ENCODE measurements around the gene RARB. TPM values are rescaled to one million over a fixed set of nuclear protein-coding genes. Genes with fewer than 3 reads are reported as not detected.

RARB gene
- total RNA-seq, 3 donors from 2014 or later = 1.2 to 8.7 (median 1.9) TPM

DNA sequence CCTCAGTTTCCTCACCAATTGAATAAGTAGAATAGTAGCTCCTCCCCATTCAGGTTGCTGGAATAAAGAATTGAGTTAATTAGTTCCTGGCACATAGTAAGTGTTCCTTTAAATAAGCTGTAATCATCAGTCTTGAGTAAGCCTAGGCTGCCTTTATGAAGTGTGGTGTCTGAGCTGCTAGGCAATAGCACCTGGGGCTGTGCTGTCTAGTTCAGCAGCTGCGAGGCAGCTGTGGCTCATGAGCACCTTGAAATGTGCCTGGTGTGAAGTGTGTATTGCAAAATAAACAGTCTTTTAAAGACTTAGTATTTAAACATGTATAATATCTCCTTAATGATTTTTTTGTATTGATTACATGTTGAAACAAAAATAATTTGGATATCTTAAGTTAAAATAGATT lies 159.0 kb downstream of the RARB start:
- DNase-seq (no peak), ATAC-seq (no peak)
- H3K4me1 ChIP-seq (ENCODE audit: low read depth) = no peaks in the 10 kb centered on the region
- H3K9me3 ChIP-seq = no peaks in the 10 kb centered on the region
- H3K4me3 ChIP-seq = no peak overlapping the region
- intact Hi-C loops (cut with DNase I, micrococcal nuclease) = no loop called here
- no peaks in the 10 kb centered on the region for H3K36me3 ChIP-seq (ENCODE audit: low read depth)
- no peak for TF ChIP-seq CTCF (IDR thresholded peaks at IDR 0.05)

DNA sequence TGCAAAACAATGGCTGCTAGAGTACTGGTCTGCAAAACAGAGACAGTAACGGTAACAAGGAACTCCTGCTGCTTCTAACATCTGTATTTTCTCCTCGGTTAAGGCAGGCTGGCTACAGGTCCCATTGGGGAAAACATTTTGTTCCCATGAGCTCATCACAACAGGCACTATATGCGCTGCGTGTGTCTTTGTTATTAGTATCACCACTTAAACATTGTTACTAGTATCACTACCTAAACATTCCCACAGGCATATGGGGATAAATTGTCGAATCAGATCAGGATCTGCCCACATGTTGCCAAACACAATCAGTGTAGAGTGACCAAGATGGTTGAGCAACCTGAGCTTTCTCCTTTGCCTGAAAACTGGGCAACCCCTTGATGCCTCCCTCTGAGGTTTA lies 159.5 kb downstream of the RARB start:
- DNase-seq = no peak
- H3K36me3 ChIP-seq (ENCODE audit: low read depth) = no peaks in the 10 kb centered on the region
- intact Hi-C loops (cut with DNase I, micrococcal nuclease) = no loop called here
- H3K4me3 ChIP-seq = no peak overlapping the region
- H3K9me3 ChIP-seq = no peaks in the 10 kb centered on the region
- no peaks in the 10 kb centered on the region for H3K4me1 ChIP-seq (ENCODE audit: low read depth)
- ATAC-seq = no peak
- TF ChIP-seq CTCF (IDR thresholded peaks at IDR 0.05) = no peak

- Histone ChIP-seq H3K9me3 (no peaks in the 10 kb centered on the region), H3K36me3 (ENCODE audit: low read depth) (no peaks in the 10 kb centered on the region), H3K4me1 (ENCODE audit: low read depth) (no peaks in the 10 kb centered on the region), H3K4me3 (no peak overlapping the region)
- intact Hi-C loops (cut with DNase I, micrococcal nuclease) = no loop called here
- DNase-seq (no peak), ATAC-seq (no peak)
- TF ChIP-seq CTCF (IDR thresholded peaks at IDR 0.05) = no peak
Measured at GRCh38 chr3:25587975-25588374, 159.9 kb downstream of the RARB start.

DNA sequence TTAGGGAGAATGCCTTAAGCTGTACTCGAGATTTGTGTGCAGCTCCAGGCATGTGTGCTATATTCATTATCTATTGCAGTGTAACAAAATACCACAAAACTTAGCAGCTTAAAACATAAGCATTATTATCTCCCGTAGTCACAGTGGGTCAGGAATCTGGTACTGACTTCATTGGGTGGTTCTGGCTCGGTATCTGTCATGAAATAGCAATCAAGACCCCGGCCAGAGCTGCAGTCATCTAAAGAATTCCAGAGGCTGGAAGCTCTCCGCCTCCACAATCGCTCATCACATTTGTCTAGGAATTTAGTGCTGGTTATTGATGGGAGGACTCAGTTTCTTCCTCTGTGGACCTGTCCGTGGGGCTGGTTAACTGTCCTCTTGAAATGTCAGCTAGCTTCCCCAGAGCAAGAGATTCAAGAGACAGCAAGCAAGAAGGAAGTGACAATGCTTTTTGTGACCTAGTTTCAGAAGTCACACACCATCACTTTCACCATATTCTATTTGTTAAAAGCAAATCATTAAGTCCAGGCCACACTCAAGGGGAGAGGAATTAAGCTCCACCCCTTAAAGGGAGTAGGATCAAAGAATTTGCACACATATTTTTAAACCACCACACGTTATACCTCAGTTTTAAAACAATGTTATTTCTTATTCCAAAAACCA lies 160.5 kb downstream of the RARB start:
- no peaks in the 10 kb centered on the region for H3K36me3 ChIP-seq (ENCODE audit: low read depth)
- no peaks in the 10 kb centered on the region for H3K9me3 ChIP-seq
- ATAC-seq (no peak), DNase-seq (no peak)
- peaks cover 5% of the 10 kb centered on the region for H3K4me1 ChIP-seq (ENCODE audit: low read depth)
- TF ChIP-seq CTCF (IDR thresholded peaks at IDR 0.05) = no peak
- intact Hi-C loops (cut with DNase I, micrococcal nuclease) = no loop called here
- H3K4me3 ChIP-seq = no peak overlapping the region

DNA sequence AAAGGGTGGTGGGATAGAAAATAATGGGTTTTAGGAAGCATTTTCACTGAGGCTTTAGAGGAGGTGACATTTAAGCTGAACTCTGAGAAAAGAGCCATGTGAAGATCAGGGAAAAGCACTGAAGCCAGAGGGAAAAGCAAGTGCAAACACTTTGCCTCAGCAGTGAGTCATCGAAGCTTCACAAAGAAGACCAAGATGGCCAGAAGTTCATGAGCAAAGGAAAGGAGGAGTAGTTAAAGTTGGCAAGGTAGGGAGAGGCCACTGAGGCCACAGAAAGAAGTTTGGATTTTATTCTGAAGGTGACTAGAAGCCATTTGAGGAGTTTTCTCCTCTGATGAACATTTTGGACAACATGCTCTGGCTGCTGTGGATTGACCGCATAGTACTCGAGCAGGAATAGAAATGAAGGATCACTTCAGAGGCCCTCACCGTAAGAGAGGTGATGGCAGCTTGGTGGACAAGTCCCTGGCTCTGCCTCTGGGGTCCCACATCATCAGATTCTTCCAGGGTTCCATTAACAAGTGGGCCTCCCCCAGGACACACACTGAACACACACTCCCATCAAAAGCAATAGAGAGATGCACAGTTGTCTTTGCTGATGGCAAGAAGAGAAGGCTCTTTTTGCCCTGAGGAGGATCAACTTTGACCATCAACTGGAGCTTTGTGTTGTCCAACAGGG lies 161.2 kb downstream of the RARB start:
- H3K4me3 ChIP-seq = no peak overlapping the region
- no peaks in the 10 kb centered on the region for H3K9me3 ChIP-seq
- H3K36me3 ChIP-seq (ENCODE audit: low read depth) = no peaks in the 10 kb centered on the region
- intact Hi-C loops (cut with DNase I, micrococcal nuclease) = no loop called here
- H3K4me1 ChIP-seq (ENCODE audit: low read depth) = peaks cover 6% of the 10 kb centered on the region
- DNase-seq (no peak), ATAC-seq (no peak)
- TF ChIP-seq CTCF (IDR thresholded peaks at IDR 0.05) = no peak
